ENCODE measurements around the gene UQCR10.
A peak's percentile ranks its signal among the peaks of the same experiment; 100 is the strongest.

UQCR10 gene

GRCh38 chr22:29798801-29799200, 31.6 kb downstream of the UQCR10 start:
- no peak for DNase-seq (ENCODE audit: low read depth)

- peak; percentile 97 for DNase-seq (ENCODE audit: low read depth)
Measured at GRCh38 chr22:29799217-29799680, 32.1 kb downstream of the UQCR10 start.

DNA sequence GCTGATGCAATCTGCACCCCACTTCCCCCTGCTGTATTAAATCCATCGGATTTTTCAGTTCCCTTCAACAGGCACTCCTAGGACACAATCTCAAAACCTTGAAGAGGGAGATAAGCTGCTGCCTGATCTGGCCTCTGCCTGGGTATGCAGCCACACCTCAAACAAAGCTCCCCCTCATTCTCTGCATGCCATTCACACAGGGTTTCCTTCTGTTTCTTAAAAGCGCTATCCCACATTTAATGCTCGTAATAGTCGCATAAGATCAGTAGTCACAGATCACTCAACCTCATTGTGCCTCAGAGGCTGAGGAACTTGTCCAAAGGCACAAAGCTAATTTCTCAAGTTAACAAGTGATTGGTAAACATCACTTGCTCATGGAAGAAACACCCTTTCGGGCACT, 34.0 kb downstream of the UQCR10 start:
- DNase-seq (ENCODE audit: low read depth) = no peak

DNA sequence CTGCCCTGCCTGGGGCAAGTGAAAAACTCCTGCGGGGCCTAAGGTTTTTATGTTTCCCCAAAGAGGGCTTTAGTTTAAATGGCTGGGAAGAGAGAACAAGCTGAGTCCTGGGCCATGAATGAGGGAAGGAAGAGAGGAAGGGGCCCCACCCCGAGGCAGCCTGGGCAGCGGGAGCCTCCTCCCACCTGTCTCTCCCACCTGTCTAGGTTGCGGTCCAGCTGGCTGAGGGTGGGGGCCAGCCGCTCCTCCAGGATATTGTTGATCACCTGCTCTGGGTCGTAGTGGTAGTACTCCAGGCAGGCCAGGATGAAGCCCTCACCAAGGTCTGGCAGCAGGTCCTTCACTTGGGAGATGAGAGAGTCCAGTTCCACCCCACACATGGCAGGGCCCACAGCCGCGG, 34.6 kb downstream of the UQCR10 start:
- DNase-seq (ENCODE audit: low read depth) = no peak

GRCh38 chr22:29803190-29803589, 36.0 kb downstream of the UQCR10 start:
- no peak for DNase-seq (ENCODE audit: low read depth)

- no peak for DNase-seq (ENCODE audit: low read depth)
Measured at GRCh38 chr22:29804985-29805384, 37.8 kb downstream of the UQCR10 start.

DNA sequence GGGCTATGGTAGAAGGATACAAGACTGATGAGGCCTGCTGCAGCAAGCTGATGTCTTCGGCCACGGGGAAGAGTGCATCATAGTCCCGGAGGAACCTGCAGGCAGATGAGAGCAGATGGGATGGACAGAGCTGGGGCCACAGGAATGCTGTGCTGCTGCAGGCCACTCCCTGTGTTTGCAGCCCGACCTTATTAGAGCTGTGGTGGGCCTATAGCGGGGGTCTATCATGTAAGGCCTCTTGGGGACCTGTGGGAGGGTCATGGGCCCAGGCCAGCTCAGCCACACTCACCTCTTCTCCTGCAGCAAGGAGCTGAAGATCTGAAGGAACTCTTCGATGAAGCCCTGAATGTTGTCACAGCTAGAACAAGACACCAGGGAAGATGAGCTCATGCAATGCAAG, 39.0 kb downstream of the UQCR10 start:
- DNase-seq (ENCODE audit: low read depth) = no peak

DNA sequence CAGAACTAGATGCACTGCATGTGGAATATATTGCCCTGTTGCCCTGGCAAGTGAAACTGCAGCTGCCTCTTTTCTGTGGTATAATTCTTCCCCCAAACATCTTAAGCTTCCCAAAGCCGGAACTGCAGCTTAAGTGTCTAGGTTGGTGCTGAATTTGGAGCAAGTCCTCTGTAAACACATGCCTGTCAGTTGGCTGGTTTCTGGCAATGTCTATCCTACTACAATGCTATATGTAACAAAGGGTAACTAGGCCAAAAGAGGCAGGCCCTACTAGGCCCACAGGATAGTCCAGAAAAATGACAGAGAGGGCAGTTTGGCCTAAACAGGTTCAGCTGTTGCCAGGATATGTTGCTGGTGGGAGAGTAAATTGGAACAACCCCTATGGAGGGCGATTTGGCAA, 43.0 kb downstream of the UQCR10 start:
- DNase-seq (ENCODE audit: low read depth) = no peak

- DNase-seq (ENCODE audit: low read depth) = no peak
Measured at GRCh38 chr22:29811377-29811776, 44.2 kb downstream of the UQCR10 start.

DNA sequence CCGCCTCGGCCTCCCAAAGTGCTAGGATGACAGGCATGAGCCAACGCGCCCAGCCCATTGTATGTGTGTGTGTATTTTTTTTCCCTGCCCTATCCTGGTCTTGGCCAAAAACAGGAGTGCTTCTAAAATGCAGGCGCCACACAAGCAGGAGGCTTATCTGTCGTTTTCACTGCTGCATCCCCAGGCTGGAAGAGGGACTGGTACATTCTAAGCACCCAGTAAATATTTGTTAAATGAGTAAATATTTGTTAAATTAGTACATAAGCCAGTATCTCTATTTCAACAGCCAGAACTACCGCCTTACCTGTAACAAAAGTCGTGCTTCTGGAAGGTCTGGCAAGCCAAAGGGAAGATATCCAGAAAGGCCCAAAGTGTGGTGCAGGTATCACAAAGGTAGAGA, 46.0 kb downstream of the UQCR10 start:
- DNase-seq (ENCODE audit: low read depth) = no peak

- DNase-seq (ENCODE audit: low read depth) = peak; percentile 66
Measured at GRCh38 chr22:29813563-29813962, 46.4 kb downstream of the UQCR10 start.

DNA sequence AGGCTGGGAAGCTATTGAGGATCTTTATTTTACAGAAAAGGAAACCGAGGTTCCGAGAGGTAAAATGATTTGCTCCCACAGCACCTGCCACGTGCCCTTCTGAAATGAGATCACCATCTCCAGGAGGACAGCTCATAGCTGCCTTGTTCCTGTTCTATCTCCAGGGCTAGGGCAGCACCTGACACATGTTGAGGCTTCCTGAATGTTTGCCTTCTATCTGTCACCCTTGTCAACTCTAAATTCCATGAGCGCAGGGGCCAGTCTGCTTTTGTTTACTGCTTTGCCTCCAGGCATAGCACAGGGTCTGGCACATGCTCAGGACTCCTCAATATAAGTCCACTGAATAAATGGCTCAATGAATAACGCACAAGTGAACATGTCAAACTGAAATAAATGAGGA, 46.8 kb downstream of the UQCR10 start:
- DNase-seq (ENCODE audit: low read depth) = no peak

- no peak for DNase-seq (ENCODE audit: low read depth)
Measured at GRCh38 chr22:29815580-29815979, 48.4 kb downstream of the UQCR10 start.

- no peak for DNase-seq (ENCODE audit: low read depth)
Measured at GRCh38 chr22:29816128-29816527, 49.0 kb downstream of the UQCR10 start.

GRCh38 chr22:29816539-29816938, 49.4 kb downstream of the UQCR10 start:
- no peak for DNase-seq (ENCODE audit: low read depth)

DNA sequence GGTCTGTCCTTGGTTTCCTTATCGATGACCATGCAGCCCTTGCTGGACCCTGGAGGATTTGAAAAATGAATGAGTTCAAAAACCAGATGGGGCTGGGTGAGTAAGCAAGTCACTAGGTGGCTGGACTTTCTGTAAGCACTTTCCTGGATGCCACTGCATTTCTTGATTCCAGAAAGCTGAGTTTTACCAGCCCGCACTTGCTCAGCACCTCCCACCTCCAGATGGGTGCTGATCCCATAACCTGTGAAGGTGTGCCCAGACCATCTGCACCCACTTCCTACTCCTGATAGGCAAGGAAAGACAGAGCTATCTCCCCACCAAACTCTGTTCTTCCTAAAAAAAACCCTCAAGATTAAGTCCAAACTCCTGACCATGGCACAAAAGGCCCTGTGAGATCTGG, 49.8 kb downstream of the UQCR10 start:
- DNase-seq (ENCODE audit: low read depth) = no peak

DNA sequence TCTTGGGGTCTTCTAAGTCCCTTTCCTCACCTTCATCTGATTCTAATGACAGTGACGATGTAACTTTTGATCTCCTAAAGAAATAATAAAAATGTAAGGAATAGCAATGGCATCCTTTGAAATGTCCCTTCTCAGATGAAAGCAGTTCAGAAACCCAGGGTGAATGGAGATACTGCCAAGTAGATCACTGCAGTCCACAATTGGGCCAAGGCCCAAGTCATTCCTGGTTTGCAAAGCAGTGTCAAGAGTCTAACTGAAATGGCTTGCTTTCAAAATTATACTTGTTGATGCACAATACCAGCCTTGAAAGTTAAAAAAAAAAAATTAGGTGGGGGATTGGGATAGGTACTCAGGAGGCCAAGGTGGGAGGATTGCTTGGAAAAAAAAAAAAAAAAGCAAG, 50.6 kb downstream of the UQCR10 start:
- no peak for DNase-seq (ENCODE audit: low read depth)

DNA sequence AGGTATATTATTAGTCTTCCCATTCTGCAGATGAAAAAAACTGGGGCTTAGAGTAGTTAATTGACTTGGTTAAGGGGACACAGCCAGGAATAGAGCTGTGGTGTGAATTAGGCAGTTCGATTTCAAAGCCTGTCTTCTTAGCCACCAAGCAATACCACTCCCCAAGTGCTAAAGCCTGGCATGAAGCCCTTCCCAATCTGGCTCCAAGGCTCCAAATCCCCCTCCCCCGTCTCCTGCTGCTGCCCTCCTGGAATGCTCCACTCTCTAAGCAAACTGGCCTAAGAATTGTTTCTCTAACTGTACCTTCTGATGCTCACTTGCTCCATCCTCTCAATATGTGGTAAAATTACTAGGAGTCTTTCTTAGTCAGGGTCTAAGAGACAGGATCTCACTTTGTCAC, 52.3 kb downstream of the UQCR10 start:
- DNase-seq (ENCODE audit: low read depth) = no peak

Measured in iris pigment epithelial cell (primary cell).